GM21360 (cell line): ENCODE measurements around the gene COQ3.

ENCODE experiments used
- ATAC-seq: cut with Tn5 transposase; IDR thresholded peaks from one replicate; pipeline ENCODE4 v1.9.1; 2021; ENCODE audit warnings: mild to moderate bottlenecking, moderate library complexity; ENCODE audit not compliant: unreplicated experiment

Gene COQ3, protein sequence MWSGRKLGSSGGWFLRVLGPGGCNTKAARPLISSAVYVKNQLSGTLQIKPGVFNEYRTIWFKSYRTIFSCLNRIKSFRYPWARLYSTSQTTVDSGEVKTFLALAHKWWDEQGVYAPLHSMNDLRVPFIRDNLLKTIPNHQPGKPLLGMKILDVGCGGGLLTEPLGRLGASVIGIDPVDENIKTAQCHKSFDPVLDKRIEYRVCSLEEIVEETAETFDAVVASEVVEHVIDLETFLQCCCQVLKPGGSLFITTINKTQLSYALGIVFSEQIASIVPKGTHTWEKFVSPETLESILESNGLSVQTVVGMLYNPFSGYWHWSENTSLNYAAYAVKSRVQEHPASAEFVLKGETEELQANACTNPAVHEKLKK

GRCh38 chr6:99393698-99394531 is at the start of gene COQ3:
COQ3 (minus strand) TSS chr6:99394195; CDS start chr6:99394179, 16 bp downstream.
- ATAC-seq = peak; percentile 66

DNA sequence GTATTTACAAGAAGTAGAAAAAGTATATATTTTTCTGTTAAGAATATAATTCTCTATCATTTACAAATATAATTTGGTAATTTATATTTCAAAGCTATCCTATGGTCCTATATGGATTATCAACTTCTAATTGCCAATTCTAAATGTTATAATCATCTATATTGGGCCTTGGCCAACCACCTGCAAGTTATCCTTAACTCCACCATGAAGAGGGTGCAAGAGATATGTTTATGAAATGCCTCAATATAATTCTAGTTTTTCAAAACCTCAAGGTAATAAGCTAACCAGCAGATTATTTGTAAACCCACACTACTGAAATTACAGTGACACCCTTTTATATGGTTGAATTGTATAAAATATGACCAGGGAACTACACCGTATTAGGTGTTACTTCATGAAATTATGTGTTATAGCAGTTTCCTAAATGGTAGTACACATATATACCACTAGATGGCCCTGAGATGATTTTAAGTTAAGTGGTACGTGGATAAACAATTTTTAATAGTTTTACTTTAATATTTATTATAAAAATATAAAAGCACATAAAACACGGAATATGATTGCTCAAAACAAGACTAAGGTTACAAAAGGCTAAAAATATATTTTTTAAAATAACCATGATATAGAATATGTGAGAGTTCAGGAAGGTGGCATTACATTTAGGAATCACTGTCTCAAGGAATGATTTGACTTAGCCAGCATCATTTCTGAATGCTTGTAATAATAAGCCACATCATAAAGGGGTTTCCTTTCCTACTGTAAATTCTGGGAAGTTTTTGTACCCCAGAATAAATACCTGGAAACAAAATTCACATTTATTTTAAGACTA is 40.9 kb upstream of the COQ3 start:
- ATAC-seq = no peak

DNA sequence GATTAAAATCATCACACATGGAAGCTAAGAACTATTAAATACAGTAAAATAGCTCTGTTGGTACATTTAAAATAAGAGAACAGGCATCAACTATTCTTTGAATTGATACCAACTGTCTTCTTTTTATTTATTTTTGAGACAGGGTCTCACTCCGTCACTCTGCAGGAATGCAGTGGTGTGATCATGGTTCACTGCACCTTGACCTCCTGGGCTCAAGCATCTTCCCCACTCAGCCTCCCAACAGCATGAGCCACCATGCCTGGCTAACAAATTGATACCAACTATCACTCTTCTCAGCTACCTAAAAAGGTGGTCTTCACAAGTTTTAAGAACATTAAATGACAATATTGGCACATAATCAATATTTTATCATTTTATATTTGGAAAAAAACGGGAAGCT is 38.9 kb upstream of the COQ3 start:
- ATAC-seq = no peak

DNA sequence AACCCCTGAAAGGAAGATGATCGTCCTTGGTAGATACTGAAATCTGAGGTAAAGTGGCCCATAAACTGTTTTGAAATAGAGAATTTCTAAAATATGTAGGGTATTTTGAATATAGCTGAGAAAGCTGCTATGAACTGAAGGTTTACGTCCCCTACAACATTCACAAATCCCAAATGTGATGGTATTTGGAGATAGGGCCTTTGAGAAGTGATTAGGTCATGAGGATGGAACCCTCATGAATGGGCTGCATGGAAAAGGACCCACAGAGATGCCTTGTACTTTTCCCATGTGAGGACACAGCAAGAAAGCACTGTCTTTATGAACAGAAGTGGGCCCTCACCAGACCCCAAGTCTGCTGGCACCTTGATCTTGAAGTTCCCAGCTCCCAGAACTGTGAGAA is 37.9 kb upstream of the COQ3 start:
- ATAC-seq = no peak

- ATAC-seq = no peak
These were observed 34.0 kb upstream of the COQ3 start for GRCh38 chr6:99427988-99428387.

DNA sequence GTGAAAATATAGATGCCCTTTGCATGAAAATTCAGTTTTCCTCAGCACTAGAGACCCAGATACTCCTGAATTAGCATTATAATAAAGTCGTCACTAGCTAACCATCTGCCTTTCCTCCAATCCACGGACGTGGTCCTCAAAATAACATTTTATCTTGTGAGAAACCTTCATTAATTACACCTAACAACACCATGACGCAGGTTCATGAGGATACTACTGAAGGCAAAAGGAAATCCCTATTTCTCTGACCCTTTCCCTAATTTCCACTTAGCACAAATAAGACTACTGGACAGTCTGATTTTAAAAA is 32.4 kb upstream of the COQ3 start:
- no peak for ATAC-seq

DNA sequence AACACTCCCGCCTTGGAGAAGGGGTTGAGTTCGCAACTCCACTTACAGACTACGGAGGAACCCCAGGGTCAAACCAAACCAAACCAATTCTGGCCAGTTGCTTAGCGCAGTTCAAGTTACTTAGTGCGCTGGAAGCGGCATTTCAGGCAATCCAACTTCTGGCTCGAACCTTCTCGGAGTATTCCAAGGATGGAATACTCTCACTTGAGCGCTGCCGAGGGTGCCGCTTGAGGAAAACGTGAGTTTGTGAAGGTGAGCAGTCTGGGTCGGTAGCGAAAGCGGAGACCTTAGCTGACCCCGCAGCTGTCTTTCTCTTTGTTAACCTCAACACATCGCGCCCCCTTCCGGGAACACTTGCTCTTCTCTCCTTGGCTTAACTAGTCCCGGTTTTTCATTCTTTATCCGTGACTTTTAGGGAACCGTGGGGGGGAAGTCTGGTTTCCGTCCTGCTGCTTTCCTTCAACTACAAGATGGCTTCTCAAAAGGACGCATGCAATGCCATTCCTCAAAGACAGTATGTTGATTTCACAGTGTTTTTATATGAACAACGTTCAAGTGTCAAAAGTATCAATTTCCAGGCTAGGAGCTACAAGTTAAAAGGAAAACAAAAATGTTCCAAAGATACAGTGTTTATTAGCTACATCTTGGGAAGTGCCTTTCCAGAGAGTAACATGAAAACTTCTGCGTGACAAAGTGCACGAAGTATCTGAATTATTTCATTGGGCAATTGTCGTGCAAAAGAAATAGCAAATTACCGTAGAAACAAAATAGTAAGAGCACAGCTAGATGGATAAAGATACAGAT is 31.9 kb upstream of the COQ3 start:
- ATAC-seq = peak; percentile 45

DNA sequence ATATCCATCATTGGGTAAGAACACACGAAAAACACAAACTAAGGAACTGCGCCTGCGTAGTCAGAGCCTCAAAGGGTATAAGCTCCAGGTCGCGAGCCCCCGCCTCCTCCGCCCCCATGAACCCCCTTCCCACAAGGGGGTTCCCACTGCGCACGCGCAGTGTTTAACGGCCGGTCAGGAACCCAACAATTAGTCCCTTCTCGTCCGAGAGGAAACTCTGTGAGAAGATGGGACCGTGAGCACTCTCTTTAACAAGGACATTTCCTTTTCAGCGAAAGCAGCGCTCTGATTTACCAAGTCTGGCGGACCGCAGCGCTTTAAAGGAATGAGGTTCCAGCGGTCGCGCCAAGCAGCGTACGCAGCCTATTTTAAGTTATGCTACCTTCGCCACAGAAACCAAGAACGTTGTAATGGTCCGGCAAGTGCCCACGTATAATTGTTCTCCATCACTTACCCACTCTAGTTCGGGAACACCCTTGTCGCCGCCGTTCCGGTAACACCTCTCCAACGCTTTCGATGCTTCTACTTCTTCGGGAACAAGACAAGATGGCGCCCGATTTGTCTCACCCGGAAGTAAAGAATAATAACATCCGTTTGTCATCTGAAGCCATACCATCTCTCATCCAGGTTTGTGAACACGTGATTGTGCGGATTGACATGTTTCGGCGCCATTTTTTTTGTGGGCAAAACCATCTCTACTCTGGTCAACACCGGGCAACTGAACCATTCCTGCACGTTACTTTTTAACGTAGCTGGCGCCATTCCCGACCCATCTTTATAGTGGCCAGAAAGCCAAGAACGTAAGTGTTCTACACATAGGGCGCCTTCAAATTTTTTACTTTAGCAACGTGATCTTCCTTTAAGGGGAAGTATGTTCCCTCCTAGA is 31.0 kb upstream of the COQ3 start, which contains the start of gene PNISR:
Gene PNISR (minus strand): TSS at position 548 of the 886 bp plus-strand sequence. CDS start 10,649 bp downstream, outside the sequence.
- peak; percentile 81 for ATAC-seq

- ATAC-seq = no peak
These were observed 30.0 kb upstream of the COQ3 start for GRCh38 chr6:99424022-99424421.

GRCh38 chr6:99422912-99423311 is 28.9 kb upstream of the COQ3 start:
- no peak for ATAC-seq

GRCh38 chr6:99416892-99417767 is 23.1 kb upstream of the COQ3 start:
- ATAC-seq = peak; percentile 68

GRCh38 chr6:99416226-99416625 is 22.2 kb upstream of the COQ3 start:
- no peak for ATAC-seq

DNA sequence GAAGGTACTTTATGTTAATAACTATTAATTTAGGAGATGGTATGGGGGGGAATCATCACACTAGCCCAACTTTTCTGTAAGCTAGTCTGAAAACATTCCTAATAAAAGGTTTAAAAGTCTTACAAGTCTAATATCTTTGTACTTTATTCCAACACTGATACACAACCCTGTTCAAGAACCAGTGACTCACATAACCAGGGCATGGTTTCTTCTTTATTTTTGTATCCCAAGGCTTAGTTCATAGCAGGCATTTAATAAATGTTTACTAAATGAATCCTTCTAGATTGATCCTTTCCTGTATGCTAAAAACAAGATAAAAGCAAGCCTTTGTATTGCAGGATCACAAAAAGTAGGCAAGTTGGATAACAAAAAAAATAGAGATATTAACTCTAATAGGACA is 21.5 kb upstream of the COQ3 start:
- no peak for ATAC-seq

GRCh38 chr6:99412065-99412464 is 18.1 kb upstream of the COQ3 start:
- ATAC-seq = no peak

- no peak for ATAC-seq
These were observed 15.7 kb upstream of the COQ3 start for GRCh38 chr6:99409672-99410071.

DNA sequence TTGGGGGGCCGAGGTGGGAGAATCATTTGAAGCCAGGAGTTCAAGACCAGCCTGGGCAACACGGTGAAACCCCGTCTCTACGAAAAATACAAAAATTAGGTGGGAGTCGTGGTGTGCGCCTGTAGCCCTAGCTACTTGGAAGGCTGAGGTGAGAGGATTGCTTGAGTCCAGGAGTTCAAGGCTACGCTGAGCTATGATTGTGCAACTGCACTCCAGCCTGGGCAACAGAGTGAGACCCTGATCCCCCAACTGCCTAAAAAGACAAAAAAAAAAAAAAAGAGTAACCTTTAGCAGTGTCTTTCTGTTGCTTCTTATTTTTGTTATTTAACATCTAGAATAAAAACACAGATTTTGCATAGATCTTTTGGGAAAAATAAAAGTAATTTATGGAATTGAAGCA is 13.1 kb upstream of the COQ3 start:
- no peak for ATAC-seq

DNA sequence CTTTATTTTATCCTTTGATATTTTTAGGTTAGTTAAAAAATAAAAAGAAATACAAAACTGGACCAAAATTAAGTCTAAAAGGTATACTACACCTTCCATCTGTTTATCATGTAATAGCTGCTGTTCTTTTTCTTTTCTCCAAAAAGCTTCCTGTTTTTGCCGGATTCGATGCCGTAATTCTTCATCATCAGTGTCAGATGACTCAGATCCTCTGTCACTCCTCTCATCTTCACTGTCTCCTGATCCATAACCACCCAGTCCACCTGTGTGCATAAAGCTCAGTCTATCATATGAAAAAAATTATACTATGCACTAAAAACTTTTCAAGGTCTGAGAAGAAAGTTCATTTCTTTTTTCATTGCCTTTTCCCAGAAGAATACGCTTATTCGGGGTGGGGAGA is 8.5 kb upstream of the COQ3 start:
- no peak for ATAC-seq

DNA sequence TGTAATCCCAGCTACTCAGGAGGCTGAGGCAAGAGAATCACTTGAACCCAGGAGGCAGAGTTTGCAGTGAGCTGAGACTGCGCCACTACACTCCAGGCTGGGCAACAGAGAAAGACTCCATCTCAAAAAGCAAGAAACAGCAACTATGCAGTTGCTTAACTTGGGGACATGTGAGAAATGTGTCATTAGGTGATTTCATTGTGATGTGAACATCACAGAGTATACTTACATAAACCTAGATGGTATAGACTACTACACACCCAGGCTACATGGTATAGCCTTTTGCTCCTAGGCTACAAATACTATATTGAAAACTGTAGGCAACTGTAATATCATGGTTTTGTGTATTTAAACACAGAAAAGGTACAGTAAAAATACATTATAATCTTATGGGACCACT is 3.3 kb upstream of the COQ3 start:
- no peak for ATAC-seq

GRCh38 chr6:99393366-99393697 is 663 bp downstream of the COQ3 start:
- peak; percentile 19 for ATAC-seq
